T-helper 9 cell (primary cell): ENCODE data around the gene NAE1.
"Not testable (repeated sequence)": the region's sequence is repeated elsewhere in the genome, so short reads cannot be mapped to it uniquely, and the experiment has no call there.

ENCODE experiments used
- DNase-seq: peaks from one replicate; pipeline ENCODE4 v3.0.0-alpha.2; 2020

NAE1 gene

DNA sequence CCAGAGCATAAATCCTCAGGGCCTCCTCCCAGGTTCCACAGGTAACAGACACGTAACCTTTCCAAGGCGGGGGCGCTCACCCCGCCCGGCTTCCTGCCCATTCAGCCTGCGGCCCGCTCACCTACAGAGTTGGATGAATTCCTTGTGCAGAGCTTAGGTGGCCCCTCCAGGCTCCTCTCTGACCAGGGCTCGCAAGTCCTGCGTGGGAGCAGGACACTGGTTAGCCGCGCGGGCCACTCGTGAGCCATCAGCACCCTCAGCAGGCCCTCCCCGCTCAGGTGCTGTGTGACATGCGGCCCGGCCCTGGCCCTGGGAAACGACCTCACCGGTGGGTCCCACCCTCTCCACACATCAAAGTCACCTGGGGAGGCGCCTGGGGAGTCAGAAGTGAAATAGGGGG, 29.9 kb downstream of the NAE1 start:
- no peak for DNase-seq

DNA sequence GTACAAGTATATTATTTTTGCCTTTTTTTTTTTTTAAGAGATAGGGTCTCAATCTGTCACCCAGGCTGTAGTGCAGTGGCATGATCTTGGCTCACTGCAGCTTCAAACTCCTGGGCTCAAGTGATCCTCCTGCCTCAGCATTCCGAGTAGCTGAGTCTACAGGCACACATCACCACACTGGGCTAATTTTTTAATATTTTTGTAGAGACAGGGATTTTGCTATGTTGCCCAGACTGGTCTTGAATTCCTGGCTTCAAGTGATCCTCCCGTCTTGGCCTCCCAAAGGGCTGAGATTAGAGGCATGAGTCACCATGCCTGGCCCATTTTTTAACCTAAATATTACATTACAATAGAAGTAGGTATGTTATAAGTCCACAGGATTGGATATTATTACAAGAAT, 32.6 kb downstream of the NAE1 start:
- DNase-seq = no peak

DNA sequence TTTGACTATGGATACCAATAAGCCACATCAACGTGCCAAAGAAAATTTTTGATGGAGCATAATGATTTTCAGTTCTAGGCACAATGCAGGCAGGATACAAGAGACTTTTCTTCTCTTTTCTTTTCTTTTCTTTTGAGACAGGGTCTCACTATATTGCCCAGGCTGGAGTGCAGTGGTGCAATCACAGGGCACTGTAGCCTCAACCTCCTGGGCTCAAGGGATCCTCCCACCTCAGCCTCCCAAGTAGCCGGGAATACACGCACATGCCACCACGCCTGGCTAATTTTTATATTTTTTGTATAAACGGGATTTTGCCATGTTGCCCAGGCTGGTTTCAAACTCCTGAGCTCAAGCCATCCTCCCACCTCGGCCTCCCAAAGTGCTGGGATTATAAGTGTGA, 36.8 kb downstream of the NAE1 start:
- not testable (repeated sequence) for DNase-seq

DNA sequence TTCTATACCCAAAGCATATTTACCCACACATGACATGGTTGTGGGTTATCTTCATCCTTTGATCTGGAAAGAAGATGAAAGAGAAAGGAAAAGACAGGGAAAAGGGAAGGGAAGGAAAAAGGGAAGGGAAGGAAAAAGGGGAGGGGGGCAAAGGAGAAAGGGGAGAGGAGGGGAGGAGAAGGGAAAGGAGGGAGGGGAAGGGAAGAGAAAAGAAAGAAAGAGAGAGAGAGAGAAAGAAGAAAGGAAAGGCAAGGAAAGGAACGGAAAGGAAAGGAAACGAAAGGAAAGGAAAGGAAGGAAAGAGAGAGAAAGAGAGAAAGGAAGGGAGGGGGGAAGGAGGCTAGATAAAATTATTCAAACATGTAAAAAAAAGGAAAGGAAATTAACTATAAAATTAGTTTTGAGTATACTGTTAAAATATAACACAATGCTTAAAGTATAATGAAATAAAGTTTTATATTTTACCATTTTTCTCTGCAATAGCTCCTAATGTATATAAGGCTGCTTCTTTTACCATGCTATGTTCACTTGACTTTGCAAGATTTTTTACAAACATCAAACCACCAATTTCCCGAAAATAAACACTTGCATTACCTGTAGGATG, 40.5 kb downstream of the NAE1 start:
- DNase-seq = no peak

DNA sequence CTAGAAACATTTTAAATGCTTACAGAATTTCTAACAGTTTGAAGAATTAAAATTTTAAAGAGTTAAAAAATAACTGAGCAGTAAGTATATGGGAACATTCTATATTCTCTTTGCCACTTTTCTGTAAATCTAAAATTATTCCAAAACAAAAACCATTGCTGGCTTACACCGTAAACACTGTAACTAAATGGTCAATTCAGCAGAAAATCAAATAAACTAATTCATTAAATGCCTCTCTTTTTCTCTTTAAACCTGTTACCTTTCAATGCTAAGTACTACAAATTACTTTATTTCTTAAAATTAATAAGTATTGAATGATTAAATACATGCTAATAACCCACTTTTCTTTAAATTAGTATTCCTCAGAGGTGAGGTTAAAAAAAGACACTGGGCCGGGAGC, 43.3 kb downstream of the NAE1 start:
- no peak for DNase-seq

DNA sequence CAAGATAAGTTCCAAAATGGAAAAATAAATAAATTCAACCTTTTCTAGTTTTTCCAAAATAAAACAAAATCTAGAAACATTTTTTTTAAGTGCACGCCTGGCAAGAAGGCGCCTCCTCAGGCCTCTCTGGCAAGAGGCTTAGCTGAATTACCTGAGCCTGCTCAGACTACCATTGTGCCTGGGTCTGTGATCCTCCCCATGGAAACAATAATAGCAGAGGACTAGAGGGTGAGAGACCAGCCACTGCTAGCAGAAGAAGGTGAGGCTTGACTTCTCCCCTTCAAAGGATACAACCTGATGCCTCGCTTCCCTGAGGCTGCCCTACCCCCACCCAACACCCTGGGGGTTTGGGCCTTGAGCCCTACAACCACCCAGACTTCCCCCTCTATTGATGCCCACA, 44.2 kb downstream of the NAE1 start:
- DNase-seq = no peak

DNA sequence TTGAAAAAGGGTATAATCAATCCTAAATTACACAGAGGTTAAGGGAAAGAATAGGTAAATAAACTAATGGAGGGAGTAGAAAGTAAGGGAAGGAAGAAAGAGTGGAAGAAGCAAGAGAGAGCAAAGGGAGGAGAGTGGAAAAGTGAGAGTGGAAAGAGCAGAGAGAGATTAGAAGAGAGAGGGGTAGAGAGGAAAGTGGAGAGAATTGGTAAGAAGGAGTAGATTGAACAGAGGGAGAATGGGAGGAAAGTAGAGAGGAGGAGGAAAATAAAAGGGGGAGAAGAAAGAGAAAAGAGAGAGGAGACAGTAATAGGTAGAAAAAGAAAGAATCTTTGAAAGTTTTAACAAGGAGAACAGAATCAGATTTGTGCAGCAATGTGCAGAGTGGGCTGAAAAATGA, 54.3 kb downstream of the NAE1 start:
- no peak for DNase-seq

DNA sequence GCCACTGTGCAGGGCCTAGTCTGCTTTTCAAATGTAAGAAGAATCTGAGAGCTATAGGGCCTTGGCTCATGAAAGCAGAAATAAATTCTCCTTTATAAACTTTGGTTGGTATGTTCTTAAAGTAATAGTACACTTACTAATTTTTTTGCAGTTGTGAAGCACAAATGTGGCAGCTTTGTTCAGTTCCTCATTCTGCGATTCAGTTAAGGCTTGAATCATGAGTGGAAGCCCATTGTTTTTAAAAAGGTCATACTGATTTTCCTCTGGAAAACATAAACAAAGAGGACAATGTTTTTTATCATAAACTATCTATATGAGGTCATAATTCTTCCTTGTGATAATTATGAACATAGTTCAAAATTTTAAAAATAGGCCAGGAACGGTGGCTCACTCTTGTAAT, 55.8 kb downstream of the NAE1 start:
- DNase-seq = no peak

DNA sequence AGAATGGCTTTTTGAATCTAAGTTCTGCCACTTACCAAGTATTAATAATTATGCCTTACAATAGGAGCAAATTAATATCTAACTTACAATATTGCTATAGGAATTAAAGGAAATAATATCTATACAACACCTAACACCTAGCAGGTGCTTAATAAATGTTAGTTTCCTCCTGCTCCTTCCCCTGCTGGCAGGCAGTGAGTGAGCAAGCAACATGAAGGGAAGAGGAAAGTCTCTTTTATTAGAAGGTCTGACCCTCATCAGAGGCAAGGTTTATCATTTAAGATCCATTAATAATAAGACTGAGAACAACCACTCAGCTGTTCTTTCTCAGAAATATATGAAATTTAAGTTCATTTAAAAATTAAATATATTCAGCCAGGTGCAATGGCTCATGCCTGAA, 72.7 kb downstream of the NAE1 start:
- DNase-seq = no peak

DNA sequence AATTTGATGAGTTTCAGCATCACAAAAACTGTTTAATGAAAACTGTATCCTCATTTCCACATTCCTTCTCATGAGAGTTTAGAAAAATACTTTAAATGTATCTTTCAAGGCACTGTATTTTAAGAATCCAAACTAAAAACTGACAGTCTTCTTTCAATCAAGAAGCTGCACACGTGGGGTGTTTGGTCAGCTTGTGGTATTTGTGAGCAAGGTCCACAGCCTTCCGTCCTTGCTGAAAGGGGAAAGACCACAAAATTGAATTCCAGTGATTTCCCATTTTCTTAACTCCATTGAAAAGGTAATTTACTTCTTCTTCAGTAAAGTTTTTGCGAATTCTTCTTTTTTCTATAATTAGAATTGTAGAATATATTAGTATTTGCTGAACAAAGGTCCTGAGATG, 76.0 kb downstream of the NAE1 start:
- DNase-seq = no peak

DNA sequence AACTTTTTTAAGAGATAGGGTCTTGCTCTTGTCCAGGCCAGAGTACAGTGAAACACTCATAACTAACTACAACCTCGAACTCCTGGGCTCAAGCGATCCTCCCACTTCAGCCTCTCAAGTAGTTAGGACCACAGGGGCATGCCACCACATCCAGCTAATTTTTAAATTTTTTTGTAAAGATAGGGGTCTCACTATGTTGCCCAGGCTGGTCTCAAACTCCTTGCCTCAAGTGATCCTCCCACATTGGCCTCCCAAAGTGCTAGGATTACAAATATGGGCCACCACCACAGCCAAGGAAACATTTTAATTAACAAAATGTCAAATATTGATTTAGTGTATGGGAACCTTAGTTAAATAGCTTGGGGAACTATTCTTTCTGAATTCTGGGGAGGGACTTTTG, 76.6 kb downstream of the NAE1 start:
- no peak for DNase-seq

DNA sequence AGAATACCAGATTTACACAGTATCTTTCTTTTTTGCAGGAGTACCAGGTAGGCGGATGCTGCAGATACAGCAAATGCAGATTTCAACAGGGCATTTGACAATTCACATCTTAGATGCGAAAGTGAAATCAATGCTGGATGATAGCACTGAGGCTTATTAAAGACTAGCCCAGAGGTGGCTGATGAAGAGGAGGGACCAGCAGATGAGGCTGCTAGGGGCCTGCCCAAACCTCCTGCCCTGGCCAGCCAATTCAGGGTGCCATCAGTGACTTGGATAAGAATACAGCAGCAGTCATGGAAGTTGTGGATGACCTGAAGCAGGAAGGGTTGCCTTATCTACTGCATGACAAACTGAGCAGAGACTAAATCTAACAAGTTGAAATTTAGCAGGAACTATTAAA, 77.8 kb downstream of the NAE1 start:
- no peak for DNase-seq
